G401 (cell line): ENCODE results near the gene TRANK1. TPM values are rescaled to one million over a fixed set of nuclear protein-coding genes. Genes with fewer than 3 reads are reported as not detected.
A peak's percentile ranks its signal among the peaks of the same experiment; 100 is the strongest.

ENCODE experiments used
- DNase-seq: peaks from one replicate; pipeline ENCODE4 v3.0.0-alpha.2; 2015; ENCODE audit warnings: low spot score
- in situ Hi-C: cut with HindIII; loops from 2 replicates; pipeline ENCODE4 v1.10.0; 2016; ENCODE audit warnings: low sequenced_read_pairs, mixed read lengths
- total RNA-seq: library from RNA; depleted of rRNA; stranded (reverse); fragments of >200 nt; shearing (Covaris generic); gene quantifications from 2 replicates; pipeline ENCODE4 v1.2.3, GENCODE V29; 2014

Gene TRANK1
- total RNA-seq, 1 experiment from 2014 or later, result 0.44 TPM

DNA sequence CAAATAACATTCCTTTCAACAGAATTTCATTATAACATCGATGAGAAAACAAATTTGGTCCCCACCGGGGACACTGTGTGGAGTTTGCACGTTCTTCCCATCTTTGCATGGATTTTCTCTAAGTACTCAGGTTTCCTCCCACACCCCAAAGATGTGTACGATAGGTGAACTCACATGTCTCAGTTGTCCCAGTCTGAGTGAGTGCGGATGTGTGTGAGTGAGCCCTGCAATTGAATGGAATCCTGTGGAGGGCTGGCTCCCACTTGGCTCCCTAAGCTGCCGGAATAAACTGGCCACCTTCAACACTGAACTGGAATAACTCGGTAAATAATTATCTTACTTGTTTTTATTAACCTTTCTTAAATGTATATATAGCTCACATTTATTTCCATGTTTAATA, 77.0 kb downstream of the TRANK1 start:
- DNase-seq, result no peak
- in situ Hi-C loops, result no loop called here

DNA sequence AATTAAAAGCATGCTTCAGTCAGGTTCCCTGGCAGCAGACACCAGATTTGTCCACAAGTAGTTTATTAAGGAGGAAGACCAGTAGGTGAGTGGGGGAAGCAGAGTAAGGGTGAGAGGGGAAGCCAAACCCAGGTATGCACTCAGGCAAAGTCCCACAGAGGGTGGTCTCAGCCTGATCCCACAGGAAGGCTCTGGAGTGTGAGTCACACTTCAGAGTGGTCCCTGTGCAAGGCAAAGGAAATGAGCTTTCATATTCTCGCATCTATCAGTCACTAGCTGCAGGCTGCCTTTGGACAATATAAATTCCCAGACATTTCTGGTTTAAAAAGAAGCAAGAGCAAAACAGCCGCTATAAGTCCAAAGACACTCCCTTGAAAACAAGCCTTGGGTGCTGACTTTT, 78.5 kb downstream of the TRANK1 start:
- DNase-seq, result no peak
- in situ Hi-C loops, result no loop called here

DNA sequence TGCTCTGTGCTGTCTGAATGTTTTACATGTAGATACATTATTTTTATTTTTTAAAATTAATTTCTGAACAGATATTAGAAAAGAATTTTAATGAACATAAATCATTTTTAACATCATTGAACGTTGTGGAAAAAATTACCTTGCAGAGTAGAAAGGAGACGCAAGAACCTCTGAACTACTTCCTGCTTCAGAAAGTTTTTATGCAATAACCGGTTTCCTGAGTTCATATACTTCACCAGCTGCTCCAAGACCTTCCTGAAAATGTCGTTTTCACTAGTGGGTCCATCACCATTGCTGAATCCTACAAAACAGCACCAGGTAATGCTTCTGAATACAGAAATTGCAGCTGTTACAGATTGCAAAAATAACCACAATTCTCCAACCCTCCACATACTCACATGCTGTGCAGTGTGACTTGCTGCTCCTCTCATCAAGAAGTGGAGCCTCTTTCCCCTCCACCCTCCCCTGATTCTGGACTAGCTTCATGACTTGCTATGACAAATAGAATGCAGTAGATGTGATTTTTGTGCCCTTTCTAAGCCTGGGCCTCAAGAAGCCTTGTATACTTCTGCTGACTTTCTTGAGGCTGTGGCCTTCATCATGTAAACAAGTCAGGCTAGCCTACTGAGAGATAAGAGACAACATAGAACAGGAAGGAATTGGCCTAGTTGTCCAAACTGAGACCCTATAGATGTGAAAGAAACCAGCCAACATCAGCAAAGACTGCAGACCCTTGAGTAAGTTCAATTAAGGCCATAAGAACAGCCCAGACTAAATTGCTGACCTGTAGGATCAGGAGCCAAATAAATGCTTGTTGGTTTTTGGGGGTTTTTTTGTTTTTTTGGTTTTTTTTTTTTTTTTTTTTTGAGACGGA, 80.4 kb downstream of the TRANK1 start:
- no peak for DNase-seq
- in situ Hi-C loops, result no loop called here

DNA sequence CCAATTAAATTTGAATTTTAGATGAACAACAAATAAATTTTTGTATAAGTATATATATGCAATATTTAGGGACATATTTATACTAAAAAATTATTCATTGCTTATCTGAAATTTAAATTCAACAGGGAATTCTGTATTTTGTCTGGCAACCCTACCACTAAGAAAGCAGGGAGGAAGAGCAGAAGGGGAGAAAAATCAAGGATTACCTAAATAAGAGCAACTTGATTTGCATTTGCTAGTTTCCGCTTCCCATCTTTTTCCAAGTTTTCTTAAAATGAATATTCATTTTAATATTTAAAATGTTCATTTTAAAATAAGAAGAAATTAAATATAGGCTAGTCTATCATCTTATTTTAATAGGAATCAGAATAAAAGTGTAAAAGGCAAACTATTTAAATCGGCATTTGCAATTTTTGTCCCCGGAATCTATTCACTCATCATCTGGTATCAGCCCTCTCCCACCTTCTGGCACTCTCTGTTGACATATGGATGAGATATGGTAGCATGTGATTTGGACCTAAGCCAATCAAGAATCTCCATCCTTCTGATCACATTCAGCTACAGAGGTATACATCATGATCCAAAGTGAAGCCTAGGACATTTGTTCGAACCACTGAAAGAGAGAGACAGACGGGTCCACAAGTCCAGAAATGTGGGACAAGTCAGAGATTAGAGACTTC, 82.6 kb downstream of the TRANK1 start:
- in situ Hi-C loops, result no loop called here
- no peak for DNase-seq

DNA sequence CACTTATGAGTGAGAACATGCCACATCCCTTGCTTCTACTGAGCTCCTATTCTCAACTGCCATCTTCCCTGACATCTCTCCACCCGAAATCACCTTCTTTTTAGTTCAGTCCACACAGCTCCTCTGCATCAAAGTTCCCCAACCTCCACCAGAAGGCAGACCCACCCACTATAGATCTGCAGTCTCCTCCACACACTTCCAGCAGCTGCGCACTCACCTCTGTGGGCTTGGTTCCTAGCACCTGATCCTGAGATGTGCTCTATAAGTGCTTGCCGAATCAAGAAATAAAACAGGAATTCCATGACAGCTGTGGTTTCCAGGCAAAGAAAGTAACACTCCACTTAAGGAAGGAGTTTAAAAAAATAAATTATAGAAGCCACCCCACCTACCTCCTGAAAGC, 85.4 kb downstream of the TRANK1 start:
- in situ Hi-C loops, result no loop called here
- no peak for DNase-seq

DNA sequence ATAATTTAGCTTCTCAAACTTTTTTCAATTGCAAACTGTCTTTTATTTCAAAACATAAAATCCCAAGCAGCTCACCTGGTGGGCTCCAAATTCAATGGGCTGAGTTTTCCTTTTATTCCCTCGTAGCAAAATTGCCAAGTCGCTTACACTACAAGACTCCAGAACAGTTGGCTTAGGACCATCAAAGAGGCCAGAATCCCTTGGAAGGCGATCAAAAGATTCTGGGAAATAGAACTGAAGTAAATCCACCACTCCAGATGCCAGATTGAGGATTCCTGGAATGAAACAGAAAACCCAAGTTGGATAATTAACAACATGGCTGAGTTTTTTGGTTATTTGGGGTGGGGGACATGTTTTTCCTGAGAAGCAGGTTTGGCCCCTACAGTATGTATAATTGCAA, 92.8 kb downstream of the TRANK1 start:
- peak; percentile 15 for DNase-seq
- in situ Hi-C loops, result no loop called here

DNA sequence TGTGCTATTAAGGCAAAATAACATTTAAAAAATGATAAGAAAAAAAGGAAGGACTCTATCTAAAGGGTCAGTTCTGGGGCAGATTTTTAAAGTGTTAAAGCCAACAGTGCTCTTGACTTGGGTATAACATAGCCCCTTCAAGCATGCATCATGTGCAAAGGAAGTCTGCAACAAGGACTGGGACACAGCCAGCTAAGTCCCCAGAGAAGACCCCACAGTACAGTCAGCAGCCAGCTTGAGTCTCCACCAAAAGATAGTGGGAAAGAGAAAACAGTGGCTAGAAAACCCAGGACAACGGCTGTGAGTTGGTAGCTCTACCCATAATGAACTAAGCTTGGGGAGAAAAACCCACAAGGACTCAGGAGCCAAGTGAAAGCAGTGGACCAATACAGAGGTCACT, 94.1 kb downstream of the TRANK1 start:
- no peak for DNase-seq
- in situ Hi-C loops, result no loop called here

DNA sequence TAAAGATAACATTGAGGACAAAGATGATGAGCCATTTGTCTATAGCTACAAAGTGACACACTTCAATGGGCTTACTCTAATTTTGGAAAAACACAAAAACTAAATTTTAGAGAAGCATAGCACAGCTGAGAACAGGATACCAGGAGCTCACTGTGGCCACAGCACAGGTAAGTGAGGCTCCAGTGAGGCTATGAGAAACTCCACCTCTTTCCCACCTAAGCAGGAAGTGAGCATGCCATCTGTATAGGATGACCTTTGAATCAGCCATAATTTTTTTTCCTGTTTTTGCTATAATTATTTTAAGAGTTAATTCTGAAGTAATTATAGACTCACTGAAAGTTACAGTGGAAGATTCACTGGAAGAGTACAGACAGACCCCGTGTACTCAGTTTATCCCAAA, 98.4 kb downstream of the TRANK1 start:
- in situ Hi-C loops, result no loop called here

DNA sequence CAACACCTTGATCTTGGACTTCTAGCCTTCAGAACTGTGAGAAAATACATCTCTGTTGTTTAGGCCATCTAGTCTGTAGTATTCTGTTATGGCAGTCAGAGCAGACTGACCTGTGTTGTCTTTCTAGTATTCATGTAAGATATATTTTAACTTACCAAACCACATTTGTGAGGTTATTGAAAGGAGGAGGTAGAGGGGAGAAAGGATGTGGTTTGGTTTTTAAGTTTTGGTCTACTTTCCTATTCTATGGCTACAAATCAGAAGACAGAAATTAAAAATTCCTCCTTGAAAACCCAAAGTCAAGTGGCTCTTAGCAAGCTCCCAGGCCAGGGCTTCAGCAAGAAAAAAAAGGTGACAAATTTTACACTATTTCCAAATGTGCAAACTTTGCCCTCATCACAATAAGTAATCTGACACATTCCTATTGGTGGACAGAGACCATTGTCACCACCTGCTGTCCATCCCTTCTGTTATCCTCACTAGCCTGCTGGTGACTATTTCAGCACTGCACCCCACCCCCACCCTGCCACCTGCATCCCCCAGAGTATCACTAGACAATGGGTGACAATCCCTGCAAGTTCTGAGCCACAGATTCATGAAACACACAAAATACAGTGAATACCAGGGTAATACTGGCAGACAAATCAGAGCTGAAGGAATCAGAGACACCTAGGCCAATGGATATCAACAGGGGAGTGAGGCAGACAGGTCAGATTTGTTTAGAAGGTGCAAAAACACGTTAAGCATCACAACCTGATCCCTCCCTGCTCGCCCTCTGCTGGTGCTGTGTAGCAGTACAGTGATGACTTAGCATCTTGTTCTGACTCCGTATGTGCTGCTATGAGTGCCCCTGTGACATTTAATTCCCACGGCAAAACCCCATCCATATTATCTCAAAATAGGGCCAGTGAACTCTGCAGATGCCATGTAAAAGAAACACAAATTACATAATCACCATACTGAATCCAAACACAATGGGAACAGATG, 101.5 kb downstream of the TRANK1 start:
- in situ Hi-C loops, result no loop called here
- peak; percentile 69 for DNase-seq

More for the DNA sequence above, 98.4 kb downstream of the TRANK1 start:
- no peak for DNase-seq

DNA sequence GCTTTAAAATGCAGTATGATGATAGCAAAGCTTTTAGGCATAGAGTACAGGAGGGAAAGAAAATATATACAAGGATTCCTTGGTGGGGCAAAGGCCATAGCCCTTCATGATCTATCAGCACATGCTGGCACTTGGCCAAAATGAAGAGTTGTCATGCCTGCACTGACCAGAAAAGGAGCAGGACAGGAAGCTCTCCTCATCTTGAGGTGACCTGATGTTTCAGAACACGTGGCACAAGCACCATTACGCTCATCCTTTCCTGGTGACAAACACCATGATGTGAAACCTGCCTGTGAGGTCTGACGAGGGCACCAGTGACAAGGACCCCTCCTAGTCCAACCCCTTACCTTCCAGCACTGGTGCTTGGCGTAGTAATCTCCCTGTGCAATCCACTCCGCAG, 102.6 kb downstream of the TRANK1 start:
- no peak for DNase-seq
- in situ Hi-C loops, result no loop called here

DNA sequence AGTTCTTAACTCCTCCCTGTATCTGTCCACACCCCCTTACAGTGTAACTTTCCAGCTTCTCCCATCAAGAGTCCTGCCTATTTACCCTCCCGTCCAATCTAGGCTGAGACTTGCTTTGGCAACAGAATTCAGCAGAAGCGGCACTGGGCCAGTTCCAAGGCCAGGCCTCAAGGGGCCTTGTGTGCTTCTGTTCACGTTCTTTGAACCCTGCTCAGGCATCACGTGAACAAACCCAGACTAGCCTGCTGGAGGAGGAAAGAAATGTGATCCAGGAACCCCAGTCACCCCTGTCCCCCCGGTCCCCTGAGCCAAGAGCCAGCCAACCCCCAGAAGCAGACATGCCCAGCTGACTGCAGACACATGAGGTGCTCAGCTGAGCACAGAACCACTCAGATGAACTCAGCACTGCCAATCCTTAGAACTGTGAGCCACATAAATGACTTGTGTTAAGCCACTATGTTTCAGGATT, 104.4 kb downstream of the TRANK1 start:
- no peak for DNase-seq
- in situ Hi-C loops, result no loop called here

DNA sequence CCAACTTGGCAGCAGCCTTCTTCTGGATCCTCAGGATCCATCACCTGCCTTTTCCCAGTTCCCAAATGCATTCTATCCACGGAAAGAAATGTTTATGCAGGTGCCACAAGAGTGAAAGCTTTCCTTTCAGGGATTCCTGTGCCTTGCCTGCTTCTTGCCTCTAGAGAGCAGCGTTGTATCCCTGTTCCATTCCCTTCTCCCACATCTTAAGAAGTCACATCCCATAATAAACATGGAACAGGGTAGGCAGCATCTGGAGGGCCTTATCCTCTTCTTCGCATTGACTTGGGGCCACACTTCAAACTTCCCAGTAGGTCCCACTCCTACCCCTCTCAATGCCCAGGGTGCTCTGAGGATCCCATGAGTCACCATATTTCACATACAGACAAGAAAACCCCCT, 107.8 kb downstream of the TRANK1 start:
- no peak for DNase-seq
- in situ Hi-C loops, result no loop called here

DNA sequence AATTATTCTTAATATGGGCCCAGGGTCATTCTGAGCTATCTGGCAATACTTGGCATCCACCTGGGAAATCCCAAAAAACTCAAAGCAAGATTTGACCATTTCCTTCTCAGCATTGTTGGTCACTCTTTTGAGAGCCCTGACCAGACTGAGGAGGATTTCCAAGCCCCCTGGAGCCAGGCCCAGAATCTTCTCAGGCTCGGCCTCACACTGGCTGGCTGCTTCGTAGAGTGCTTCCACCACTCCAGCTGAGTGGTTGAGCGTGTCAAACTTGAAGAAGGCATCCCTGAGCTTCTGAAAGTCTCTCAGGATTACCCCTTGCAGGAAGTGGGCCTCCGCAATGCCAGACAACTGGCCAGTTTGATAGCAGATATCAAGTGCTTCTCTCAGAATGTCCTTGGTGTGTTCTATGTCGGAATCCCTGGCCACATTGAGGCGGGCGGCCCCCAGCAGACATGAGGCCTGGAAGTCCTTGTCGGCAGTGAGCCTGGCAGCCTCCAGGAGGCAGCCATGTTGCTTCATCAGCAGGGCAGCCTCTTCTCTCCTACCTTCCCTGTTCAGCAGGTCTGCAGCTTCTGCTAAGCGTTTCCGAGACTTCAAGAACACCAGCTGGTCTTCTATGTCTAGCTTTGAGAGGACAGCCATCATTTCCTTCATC, 111.6 kb downstream of the TRANK1 start:
- no peak for DNase-seq
- in situ Hi-C loops, result no loop called here

DNA sequence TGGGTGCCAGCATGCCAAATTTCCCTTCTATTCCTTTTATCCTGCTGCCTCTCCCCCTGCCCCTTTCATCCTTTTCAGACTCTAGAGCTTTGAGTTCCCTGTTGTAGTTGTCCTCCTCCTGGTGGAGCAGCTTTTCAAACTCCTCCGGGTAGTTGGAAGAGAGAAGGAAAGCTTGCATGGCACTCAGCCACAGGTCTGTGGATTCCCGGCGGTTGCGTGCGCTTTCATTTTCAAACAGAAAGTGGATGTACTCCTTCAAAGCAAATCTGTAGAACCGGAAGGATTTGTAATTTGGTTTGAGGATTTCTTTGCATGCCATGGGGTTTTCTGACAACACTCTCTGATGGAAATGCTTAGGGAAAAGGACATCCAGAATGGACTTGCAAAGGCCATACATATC, 112.4 kb downstream of the TRANK1 start:
- in situ Hi-C loops, result no loop called here
- DNase-seq, result no peak

DNA sequence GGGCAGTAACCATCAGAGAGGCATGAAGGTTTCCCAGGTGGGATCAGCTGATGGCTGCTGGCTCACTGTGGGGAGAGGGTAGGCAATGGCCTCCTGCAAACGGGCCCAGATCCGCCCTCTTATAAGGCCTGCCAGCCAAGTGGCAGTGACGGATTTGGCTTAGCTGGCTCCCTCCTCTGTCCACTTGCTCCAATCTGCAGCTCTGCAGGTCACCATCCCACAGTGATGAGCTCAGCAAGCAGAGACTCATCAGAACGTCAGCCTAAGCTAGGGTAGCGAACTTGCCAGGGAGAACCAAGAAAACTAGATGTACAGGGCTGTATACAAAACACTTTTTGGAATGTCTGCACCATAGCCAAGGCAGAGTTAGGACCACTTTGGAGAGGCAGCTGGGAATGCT, 117.7 kb downstream of the TRANK1 start:
- in situ Hi-C loops, result no loop called here
- DNase-seq, result peak; percentile 59

DNA sequence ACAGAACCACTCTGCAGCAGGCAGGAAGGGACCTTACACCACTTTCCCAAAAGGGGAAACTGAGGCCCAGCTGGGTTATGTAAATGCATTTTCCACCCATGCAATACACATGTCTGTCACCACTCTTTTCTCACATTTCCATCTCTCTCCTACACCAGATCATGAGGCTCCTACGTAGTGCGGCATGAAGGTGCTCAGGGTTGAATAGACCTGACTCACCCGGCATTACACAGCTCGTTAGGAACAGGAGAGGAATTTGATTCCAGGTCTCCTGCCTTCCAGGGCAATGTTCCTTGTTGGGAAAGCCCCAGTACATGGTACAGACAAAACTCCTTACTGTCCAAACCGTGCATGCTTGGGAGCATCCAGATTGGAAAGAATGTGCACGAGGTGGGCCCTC, 118.6 kb downstream of the TRANK1 start:
- in situ Hi-C loops, result no loop called here
- DNase-seq, result no peak

DNA sequence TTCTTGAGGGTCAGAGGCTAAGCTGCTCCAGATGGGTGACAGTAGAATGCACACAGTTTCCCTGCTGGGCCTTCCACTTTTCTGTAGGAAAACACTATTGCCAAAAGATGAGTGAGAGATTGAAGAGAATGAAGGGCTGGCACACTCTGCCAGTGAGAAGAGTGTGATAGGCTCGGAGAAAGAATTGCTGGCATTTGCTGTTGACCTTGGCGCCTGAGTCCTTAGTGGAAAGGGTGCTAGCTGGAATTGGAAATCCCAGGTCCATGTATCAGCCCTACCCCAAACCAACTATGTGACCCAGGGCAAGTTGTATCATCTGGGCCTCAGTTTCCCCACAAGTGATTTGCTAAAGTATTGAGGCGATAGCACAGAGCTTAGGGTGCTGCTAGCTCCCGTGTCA, 120.4 kb downstream of the TRANK1 start:
- in situ Hi-C loops, result no loop called here

DNA sequence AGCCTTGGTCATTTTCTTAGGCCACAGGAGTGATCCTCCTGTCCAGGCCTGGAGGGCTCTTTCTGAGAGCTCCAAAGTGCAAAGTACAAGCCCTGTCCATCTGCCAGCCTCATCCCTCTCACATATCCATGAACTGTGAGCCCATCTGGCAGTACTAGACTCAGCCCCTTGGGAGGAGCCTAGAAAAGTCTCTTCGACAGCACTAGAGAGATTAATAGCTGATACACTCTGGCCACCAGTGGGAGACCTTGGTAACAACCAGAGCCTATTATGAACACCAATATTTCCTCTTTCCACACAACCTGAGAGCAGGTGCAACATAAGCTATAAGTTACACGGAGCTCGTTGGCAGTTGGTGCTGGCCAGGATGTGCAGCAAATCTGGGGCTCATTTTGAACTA, 121.0 kb downstream of the TRANK1 start:
- in situ Hi-C loops, result no loop called here
- peak; percentile 70 for DNase-seq

More for the DNA sequence above, 120.4 kb downstream of the TRANK1 start:
- DNase-seq, result no peak

DNA sequence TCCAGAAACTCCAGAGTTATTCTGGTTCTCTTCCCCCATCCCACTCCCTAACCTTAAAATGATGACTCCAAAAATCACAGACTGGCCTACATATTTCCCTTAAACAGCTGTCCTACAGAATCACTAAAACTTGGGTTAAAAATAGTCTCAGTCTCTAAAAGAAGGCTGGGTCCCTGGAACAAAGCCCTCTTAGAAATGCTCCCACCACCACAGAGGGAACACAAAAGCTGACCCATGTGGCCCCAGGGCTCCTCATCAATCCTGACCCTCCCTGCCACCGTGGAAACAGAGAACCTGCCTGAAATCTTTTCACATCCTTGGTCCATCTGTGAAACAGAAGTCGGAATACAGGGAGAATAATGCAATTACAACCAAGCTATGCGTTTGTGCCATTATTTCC, 124.8 kb downstream of the TRANK1 start:
- DNase-seq, result no peak
- in situ Hi-C loops, result no loop called here
